Epidermal melanocyte (primary cell): ENCODE measurements around the gene KRT73.

ENCODE experiments used
- DNase-seq: peaks from one replicate; pipeline ENCODE4 v3.0.0; 2011; ENCODE audit warnings: low spot score; ENCODE audit not compliant: insufficient read length

KRT73 gene

DNA sequence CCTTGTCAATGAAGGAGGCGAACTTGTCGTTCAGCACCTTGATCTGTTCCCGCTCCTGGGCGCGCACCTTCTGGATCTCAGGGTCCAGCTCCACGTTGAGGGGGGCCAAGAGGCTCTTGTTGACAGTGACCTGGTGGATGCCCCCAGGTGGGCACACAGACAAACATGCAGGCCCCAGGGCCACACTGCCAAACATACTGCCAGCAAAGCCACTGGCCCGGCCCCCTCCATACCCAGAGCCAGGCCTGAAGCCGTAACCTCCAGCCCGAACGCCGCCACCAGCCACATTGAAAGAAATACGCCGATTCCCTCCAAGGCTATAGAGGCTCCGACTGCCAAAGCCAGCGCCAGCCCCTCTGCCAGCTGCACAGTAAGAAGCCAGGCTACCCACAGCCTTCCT lies 45.1 kb downstream of the KRT73 start:
- no peak for DNase-seq

DNA sequence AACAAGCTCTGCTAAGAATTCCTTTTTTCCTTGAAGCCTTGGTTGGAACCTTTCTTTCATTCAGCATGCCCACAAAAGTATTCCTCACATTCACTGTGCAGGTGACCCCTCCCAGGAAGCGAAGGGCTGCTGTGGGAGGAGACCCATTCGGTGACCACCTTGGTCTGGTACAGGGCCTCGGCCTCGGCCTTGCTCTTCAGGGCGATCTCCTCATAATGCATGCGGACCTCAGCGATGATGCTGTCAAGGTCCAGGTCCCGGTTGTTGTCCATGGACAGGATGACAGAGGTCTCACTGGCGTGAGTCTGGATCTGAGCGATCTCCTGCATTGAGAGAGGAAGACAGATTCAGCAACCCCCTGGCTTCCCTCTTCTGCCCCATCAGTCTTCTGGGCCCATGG lies 47.8 kb downstream of the KRT73 start:
- DNase-seq, result no peak

DNA sequence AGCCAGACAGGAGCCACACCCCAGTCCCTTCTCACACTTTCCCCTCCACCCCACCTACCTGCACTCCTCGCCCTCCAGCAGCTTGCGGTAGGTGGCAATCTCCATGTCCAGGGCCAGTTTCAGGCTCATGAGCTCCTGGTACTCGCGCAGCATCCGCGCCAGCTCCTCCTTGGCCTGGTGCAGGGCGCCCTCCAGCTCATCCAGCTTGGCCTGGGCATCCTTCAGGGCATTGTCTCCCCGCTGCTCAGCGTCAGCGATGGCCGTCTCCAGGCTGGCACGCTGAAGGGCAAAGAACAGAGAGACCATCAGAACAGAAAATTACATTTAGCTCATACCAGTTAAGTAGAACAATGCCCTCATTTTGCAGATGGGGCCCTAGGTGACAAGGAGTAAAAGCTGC lies 50.2 kb downstream of the KRT73 start:
- no peak for DNase-seq

DNA sequence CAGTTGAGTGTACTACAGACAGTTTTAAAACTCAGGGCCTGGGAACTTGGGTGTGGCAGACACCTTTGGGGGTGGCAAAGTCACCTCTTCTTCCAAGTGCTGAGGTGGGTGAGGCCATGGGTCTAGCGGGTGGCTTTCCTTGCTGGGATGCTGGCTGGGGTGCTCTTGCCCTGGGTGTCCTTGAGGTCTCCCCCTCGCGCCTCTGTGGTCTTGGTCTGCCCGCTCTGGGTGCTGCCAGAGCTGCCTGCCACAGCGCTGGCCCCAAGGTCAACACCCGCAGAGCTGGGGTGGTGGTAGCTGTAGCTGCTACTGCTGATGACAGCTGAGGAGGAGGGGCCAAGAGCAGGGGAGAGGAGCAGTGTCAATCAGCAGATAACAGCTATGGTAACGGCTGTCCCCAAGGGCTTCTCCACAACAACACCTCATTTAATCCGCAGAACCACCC lies 51.5 kb downstream of the KRT73 start:
- no peak for DNase-seq

DNA sequence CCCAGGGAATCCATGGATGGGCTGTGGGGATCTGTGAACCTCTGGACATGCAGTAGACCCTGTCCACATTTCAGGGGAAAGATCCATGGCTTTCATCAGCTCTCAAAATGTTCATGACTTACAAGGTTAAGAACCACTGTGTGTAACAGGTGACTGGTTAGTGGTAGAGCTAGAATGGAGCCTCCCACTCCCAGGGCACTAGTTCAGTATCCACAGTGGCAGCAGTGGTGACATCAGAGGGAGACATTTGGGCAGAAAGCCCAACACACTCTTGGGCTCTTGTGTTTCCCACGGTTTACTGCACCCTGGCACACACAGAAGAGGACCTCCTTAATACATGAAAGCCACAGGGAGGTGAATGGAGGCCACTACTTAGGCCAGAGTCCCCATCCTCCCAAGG lies 53.8 kb downstream of the KRT73 start:
- no peak for DNase-seq

DNA sequence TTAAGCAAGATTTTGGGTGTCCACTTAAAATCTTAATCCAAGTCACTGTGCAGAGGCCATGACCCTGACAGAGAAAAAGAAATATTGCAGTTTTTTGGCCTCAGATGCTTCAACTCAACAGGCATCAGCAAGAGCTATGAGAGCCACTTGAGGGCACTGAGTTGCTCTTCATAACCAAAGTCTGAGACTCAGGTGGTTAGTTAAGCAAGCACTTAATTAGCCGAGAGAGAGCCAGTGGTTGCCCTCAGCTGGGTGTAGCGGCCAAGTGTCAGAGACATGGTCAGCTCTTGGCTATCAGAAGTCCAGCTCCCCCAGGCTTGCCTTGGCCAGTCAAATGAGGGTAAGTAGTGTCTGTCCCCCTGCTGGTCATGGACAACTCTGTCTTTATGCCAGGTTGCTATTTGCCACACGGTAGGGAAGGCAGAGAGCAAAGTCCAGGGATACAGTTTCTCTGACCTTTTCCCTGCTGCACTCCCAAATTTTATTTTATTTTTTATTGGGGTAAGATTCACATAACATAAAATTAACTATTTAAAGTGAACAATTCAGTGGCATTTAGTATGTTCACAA lies 56.4 kb downstream of the KRT73 start:
- no peak for DNase-seq

DNA sequence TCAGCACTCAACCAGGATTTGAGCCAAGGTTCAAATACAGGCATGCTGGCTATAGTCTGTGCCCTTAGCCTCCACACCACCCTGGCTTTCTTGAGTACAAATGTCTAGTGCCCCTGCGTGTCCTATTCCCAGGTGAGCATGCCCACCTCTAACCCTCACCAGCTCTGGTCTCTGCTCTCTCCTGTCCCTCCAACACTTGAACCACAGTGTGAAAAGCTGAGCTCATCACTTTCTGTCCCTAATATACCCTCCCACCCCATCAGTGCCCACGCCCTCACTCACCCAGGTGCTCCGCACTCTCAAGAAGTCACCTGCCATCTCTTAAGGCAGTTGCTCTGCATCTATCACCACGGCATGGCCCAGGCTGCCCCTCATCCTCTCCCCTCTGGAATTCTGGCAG lies 58.4 kb downstream of the KRT73 start:
- no peak for DNase-seq

DNA sequence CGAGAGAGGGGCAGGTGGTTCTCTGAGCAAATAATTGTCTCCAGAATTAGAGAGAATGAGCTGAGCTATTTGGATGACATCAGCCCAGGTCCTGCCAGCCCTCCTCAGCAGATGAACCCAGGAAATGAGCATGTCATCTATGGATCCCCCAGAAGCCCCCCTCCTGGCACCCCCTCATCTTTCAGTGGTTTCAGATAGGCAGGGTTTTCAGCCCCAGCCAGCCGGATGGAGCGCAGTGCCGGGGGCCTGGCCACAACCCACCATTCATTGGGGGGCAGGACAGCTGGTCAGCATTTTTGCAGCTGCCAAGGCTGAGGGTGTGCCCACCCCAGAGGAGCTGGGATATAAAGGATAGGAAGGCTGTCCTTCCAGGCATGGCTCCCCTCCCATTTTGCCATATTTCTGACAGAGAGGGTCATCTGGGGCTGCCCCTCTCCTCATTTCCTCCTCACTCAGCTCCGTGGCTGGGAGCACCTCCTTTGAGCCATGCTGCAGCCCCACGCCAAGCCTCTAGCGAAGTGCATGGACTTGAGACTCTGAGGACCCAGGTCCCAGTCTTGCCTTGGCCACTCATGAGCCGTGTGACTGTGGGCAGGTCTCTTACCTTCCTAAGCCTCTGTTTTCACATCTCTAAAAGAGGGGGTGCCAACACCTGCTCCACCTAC lies 59.4 kb downstream of the KRT73 start:
- DNase-seq, result no peak
